GM23338 (cell line): Measurements from ENCODE around the gene LMOD1. TPM values are rescaled to one million over a fixed set of nuclear protein-coding genes. Genes with fewer than 3 reads are reported as not detected.

ENCODE experiments used
- ATAC-seq: fragments of 200-7000 bp; cut with Tn5 transposase; 3 replicates; pipeline ENCODE4 v1.9.1; 2020
- DNase-seq: peaks from one replicate; pipeline ENCODE4 v3.0.0-alpha.2; 2015; ENCODE audit warnings: low spot score
- H2AFZ ChIP-seq: fragments of 200-600 bp; sonication (generic); 2 replicates; pipeline ENCODE4 v1.8.0; 2016; ENCODE audit warnings: antibody characterized with exemption, mild to moderate bottlenecking, moderate library complexity
- H3F3A ChIP-seq: fragments of 200-600 bp; sonication (generic); replicated peaks from 2 replicates; pipeline ENCODE4 v1.8.0; 2017; ENCODE audit warnings: antibody characterized with exemption, mixed run types, low read depth
- H3K27ac ChIP-seq: fragments of 200-600 bp; sonication (generic); 2 replicates; pipeline ENCODE4 v1.6.1; 2016; ENCODE audit warnings: low read depth
- H3K27me3 ChIP-seq: fragments of 200-600 bp; sonication (generic); 2 replicates; pipeline ENCODE4 v1.8.0; 2016; ENCODE audit warnings: mild to moderate bottlenecking, mixed run types, moderate library complexity; ENCODE audit not compliant: insufficient read depth
- H3K36me3 ChIP-seq: fragments of 200-600 bp; sonication (generic); 2 replicates; pipeline ENCODE4 v1.8.0; 2016; ENCODE audit warnings: mild to moderate bottlenecking; ENCODE audit not compliant: insufficient read depth
- H3K4me1 ChIP-seq: fragments of 200-600 bp; sonication (generic); 2 replicates; pipeline ENCODE4 v1.8.0; 2016; ENCODE audit warnings: mild to moderate bottlenecking, moderate library complexity; ENCODE audit not compliant: insufficient read depth
- H3K4me2 ChIP-seq: fragments of 200-600 bp; sonication (generic); 2 replicates; pipeline ENCODE4 v1.7.1; 2017; ENCODE audit warnings: mixed run types
- H3K4me3 ChIP-seq: fragments of 200-600 bp; sonication (generic); 2 replicates; pipeline ENCODE4 v1.6.1; 2016; ENCODE audit warnings: mixed run types
- H3K79me2 ChIP-seq: fragments of 200-600 bp; sonication (generic); replicated peaks from 2 replicates; pipeline ENCODE4 v1.8.0; 2017; ENCODE audit warnings: mild to moderate bottlenecking; ENCODE audit not compliant: insufficient read depth
- H3K9me2 ChIP-seq: fragments of 200-600 bp; sonication (generic); 2 replicates; pipeline ENCODE4 v1.8.0; 2017; ENCODE audit not compliant: insufficient read depth
- H4K20me1 ChIP-seq: fragments of 200-600 bp; sonication (generic); replicated peaks from 2 replicates; pipeline ENCODE4 v1.8.0; 2017; ENCODE audit warnings: mild to moderate bottlenecking; ENCODE audit not compliant: insufficient read depth
- H3K27ac Mint-ChIP-seq: 2 replicates; pipeline ENCODE4 v1.8.0; 2020; ENCODE audit warnings: inconsistent platforms, mild to moderate bottlenecking, moderate library complexity, mixed read lengths
- H3K27me3 Mint-ChIP-seq: 3 replicates; pipeline ENCODE4 v1.8.0; 2022; ENCODE audit warnings: low read depth, mild to moderate bottlenecking, moderate library complexity, mixed read lengths, inconsistent platforms; ENCODE audit not compliant: insufficient read depth, poor library complexity
- H3K36me3 Mint-ChIP-seq: 3 replicates; pipeline ENCODE4 v1.8.0; 2021; ENCODE audit warnings: low read depth, mild to moderate bottlenecking, inconsistent platforms, moderate library complexity, mixed read lengths
- H3K4me1 Mint-ChIP-seq: 3 replicates; pipeline ENCODE4 v1.8.0; 2020; ENCODE audit warnings: mild to moderate bottlenecking, inconsistent platforms, mixed read lengths
- H3K4me3 Mint-ChIP-seq: 3 replicates; pipeline ENCODE4 v1.8.0; 2021; ENCODE audit warnings: moderate library complexity, mild to moderate bottlenecking, inconsistent platforms, mixed read lengths
- H3K9me3 Mint-ChIP-seq: 3 replicates; pipeline ENCODE4 v1.8.0; 2020; ENCODE audit warnings: moderate library complexity, mild to moderate bottlenecking, inconsistent platforms, mixed read lengths
- NANOG ChIP-seq: IDR thresholded peaks from 2 replicates; pipeline ENCODE4 v1.6.1; 2016; ENCODE audit warnings: antibody characterized with exemption, borderline replicate concordance
- POLR2AphosphoS5 ChIP-seq: IDR thresholded peaks from 2 replicates; pipeline ENCODE4 v1.6.1; 2016; ENCODE audit warnings: antibody characterized with exemption, low read depth
- ZNF114 ChIP-seq: fragments of 250-450 bp; sonication (Bioruptor Pico); IDR thresholded peaks from 2 replicates; pipeline ENCODE4 v1.5.0; 2020; ENCODE audit warnings: mild to moderate bottlenecking, moderate library complexity
- ZNF331 ChIP-seq: fragments of 250-450 bp; sonication (Bioruptor Pico); IDR thresholded peaks from 2 replicates; pipeline ENCODE4 v1.5.0; 2020; ENCODE audit warnings: low read depth, mild to moderate bottlenecking, moderate library complexity
- polyA plus RNA-seq: library from polyadenylated mRNA; unstranded; fragments of >200 nt; fragmentation: Nextera tagmentation; extraction: Ambion mirVana; gene quantifications from 2 replicates; pipeline ENCODE4 v1.2.1, GENCODE V29; 2016
- total RNA-seq: library from RNA; depleted of rRNA; stranded (reverse); fragments of >200 nt; shearing (Covaris generic); gene quantifications from 2 replicates; pipeline ENCODE4 v1.2.3, GENCODE V29; 2014
- TF ChIP-seq, protein P1 (sequence below): IDR thresholded peaks from one replicate; pipeline ENCODE4 v1.6.1; 2018; ENCODE audit warnings: antibody characterized with exemption; ENCODE audit not compliant: unreplicated experiment
- TF ChIP-seq, protein P2 (sequence below), 2 experiments: fragments of 200-600 bp in 1 of 2; sonication (generic) in 1 of 2; conservative IDR thresholded peaks; 2 replicates each; pipeline versions ENCODE4 v1.5.1 to v1.6.1; 2016 to 2017; ENCODE audit warnings: antibody characterized with exemption in 2 of 2, low read depth in 2 of 2, mild to moderate bottlenecking in 2 of 2, moderate library complexity in 1 of 2
- TF ChIP-seq, protein P3 (sequence below): fragments of 250-450 bp; sonication (Bioruptor Pico); IDR thresholded peaks from 2 replicates; pipeline ENCODE4 v1.5.0; 2020; ENCODE audit warnings: mild to moderate bottlenecking, moderate library complexity

LMOD1 gene
- total and polyA plus RNA-seq, 2 experiments from 2014 or later = 0.74 to 1.7 TPM

DNA sequence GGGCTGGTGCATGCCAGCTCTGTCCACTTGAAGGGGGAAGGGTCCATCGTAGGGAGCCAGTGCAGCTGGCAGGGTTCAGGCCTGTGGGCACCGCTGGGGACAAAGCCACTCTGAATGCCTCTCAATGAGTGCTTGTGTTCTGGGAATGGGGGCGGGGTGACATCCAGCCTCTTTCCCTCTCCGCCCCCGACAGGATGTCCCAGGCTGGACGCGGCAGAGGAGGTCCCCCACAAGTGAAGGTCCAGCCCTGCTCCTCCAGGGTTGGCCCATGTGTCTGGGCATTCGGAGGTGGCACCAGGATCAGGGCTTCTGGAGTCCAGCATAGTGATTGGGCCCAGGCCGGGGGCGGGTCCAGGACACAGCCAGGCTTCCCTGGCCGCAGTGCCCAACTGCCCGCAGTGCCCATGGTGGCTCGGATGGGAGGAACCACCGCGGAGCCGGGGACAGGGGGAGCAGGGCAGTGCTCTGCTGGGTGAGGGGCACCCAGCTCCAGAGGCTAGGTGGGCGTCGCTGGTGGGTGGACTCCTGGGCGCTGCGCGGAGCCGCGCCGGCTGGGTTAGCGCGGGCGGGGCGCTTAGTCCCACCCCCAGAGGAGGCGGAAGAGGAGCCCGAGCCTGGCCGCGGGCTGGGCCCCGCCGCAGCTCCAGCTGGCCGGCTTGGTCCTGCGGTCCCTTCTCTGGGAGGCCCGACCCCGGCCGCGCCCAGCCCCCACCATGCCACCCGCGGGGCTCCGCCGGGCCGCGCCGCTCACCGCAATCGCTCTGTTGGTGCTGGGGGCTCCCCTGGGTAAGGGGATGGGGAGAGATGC is 57.9 kb downstream of the LMOD1 start, which contains the start of gene SHISA4:
TSS of gene SHISA4 (plus strand) at position 617 of the 808 bp plus-strand sequence. CDS start at position 714, 97 bp downstream.
- no peaks in the 10 kb centered on the region for H3K9me2 ChIP-seq
- H3K4me1 ChIP-seq = no peaks in the 10 kb centered on the region; the same call in 1 of the 2 replicates
- peaks cover 16% of the 10 kb centered on the region for H3K27me3 Mint-ChIP-seq
- peak within 1 kb of the TSS; percentile 99 for H2AFZ ChIP-seq
- DNase-seq = peak; percentile 60
- H3K36me3 ChIP-seq = no peaks in the 10 kb centered on the region
- H3K4me3 ChIP-seq = peak within 1 kb of the TSS; percentile 89
- H3K4me2 ChIP-seq = peak within 1 kb of the TSS; percentile 99
- peaks cover 17% of the 10 kb centered on the region for H3K4me1 Mint-ChIP-seq
- ATAC-seq = peak; percentile 70
- no peaks in the 10 kb centered on the region; the same call in 2 of the 3 replicates for H3K9me3 Mint-ChIP-seq
- no peak within 1 kb of the TSS for H3K27ac Mint-ChIP-seq
- H3F3A ChIP-seq = 0 out of 2 replicates have a peak, but pooled peaks cover 4% of the 10 kb centered on the region
- no peaks in the 10 kb centered on the region for H3K36me3 Mint-ChIP-seq
- no peaks in the 10 kb centered on the region for H4K20me1 ChIP-seq
- peaks cover 26% of the 10 kb centered on the region for H3K27me3 ChIP-seq
- TF ChIP-seq, protein P1, sequence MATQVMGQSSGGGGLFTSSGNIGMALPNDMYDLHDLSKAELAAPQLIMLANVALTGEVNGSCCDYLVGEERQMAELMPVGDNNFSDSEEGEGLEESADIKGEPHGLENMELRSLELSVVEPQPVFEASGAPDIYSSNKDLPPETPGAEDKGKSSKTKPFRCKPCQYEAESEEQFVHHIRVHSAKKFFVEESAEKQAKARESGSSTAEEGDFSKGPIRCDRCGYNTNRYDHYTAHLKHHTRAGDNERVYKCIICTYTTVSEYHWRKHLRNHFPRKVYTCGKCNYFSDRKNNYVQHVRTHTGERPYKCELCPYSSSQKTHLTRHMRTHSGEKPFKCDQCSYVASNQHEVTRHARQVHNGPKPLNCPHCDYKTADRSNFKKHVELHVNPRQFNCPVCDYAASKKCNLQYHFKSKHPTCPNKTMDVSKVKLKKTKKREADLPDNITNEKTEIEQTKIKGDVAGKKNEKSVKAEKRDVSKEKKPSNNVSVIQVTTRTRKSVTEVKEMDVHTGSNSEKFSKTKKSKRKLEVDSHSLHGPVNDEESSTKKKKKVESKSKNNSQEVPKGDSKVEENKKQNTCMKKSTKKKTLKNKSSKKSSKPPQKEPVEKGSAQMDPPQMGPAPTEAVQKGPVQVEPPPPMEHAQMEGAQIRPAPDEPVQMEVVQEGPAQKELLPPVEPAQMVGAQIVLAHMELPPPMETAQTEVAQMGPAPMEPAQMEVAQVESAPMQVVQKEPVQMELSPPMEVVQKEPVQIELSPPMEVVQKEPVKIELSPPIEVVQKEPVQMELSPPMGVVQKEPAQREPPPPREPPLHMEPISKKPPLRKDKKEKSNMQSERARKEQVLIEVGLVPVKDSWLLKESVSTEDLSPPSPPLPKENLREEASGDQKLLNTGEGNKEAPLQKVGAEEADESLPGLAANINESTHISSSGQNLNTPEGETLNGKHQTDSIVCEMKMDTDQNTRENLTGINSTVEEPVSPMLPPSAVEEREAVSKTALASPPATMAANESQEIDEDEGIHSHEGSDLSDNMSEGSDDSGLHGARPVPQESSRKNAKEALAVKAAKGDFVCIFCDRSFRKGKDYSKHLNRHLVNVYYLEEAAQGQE = no peak
- TF ChIP-seq POLR2AphosphoS5 = peak; percentile 46
- H3K79me2 ChIP-seq = no peaks in the 10 kb centered on the region
- H3K4me3 Mint-ChIP-seq = peak within 1 kb of the TSS; percentile 76
- no peak within 1 kb of the TSS for H3K27ac ChIP-seq

DNA sequence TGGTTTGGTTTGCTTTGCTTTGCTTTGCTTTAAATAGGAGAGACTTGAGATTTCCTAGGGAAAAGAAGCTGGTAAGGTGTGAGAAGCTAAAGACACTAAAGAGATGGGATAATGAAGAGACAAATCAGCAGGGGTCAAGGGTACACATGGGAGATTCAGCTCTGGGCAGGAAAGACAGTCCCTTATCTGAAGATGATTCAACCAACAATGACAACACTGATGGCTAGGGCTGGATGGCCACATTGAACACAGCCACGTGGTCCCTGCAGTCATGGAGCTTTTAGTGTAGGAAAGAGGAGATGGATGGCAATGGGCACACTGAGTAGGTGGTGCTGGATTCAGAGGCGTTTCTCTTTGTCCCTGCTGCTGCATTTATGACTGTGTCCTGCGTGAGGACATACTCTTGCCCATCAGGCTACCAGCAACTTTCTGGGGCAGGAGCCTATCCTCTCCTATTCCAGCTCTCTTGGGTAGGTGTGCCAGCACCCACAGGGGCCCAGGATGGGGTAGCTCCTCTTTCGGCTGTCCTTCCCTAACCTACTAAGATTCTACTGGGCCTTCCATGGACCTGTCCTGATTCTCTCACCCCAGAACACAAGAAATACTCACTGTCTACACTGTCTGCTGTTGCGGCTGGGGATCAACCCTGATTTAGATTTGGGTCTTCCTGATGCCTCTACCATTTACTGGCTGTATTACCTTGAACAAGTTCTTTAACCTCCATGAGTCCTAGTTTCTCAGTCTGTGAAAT is 59.1 kb downstream of the LMOD1 start:
- H3K79me2 ChIP-seq = no peaks in the 10 kb centered on the region
- peaks cover 16% of the 10 kb centered on the region for H3K27me3 Mint-ChIP-seq
- H3K27ac ChIP-seq = no peak overlapping the region
- H3K27me3 ChIP-seq = peaks cover 26% of the 10 kb centered on the region
- H3K27ac Mint-ChIP-seq = no peak overlapping the region
- DNase-seq = no peak
- 0 out of 2 replicates have a peak, but pooled peaks cover 4% of the 10 kb centered on the region for H3F3A ChIP-seq
- no peaks in the 10 kb centered on the region for H4K20me1 ChIP-seq
- H3K36me3 ChIP-seq = no peaks in the 10 kb centered on the region
- H3K4me1 Mint-ChIP-seq = peaks cover 20% of the 10 kb centered on the region
- no peaks in the 10 kb centered on the region; the same call in 2 of the 3 replicates for H3K9me3 Mint-ChIP-seq
- ATAC-seq = no peak
- no peaks in the 10 kb centered on the region for H3K36me3 Mint-ChIP-seq
- H3K4me3 Mint-ChIP-seq = peak overlapping the region; percentile 71; the same call in 1 of the 3 replicates
- no peaks in the 10 kb centered on the region; the same call in 1 of the 2 replicates for H3K4me1 ChIP-seq
- no peaks in the 10 kb centered on the region for H3K9me2 ChIP-seq
- H3K4me2 ChIP-seq = no peak overlapping the region
- H3K4me3 ChIP-seq = no peak overlapping the region
- no peak overlapping the region for H2AFZ ChIP-seq
- TF ChIP-seq ZNF331 (CRISPR knock-in tag) (no peak), ZNF114 (CRISPR knock-in tag) (no peak), NANOG (no peak), POLR2AphosphoS5 (no peak)
- TF ChIP-seq, protein P2, sequence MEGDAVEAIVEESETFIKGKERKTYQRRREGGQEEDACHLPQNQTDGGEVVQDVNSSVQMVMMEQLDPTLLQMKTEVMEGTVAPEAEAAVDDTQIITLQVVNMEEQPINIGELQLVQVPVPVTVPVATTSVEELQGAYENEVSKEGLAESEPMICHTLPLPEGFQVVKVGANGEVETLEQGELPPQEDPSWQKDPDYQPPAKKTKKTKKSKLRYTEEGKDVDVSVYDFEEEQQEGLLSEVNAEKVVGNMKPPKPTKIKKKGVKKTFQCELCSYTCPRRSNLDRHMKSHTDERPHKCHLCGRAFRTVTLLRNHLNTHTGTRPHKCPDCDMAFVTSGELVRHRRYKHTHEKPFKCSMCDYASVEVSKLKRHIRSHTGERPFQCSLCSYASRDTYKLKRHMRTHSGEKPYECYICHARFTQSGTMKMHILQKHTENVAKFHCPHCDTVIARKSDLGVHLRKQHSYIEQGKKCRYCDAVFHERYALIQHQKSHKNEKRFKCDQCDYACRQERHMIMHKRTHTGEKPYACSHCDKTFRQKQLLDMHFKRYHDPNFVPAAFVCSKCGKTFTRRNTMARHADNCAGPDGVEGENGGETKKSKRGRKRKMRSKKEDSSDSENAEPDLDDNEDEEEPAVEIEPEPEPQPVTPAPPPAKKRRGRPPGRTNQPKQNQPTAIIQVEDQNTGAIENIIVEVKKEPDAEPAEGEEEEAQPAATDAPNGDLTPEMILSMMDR (conservative IDR thresholded peaks at IDR 0.05; ENCODE audit: low read depth in 2 of 2) = no peak
- TF ChIP-seq, protein P3, sequence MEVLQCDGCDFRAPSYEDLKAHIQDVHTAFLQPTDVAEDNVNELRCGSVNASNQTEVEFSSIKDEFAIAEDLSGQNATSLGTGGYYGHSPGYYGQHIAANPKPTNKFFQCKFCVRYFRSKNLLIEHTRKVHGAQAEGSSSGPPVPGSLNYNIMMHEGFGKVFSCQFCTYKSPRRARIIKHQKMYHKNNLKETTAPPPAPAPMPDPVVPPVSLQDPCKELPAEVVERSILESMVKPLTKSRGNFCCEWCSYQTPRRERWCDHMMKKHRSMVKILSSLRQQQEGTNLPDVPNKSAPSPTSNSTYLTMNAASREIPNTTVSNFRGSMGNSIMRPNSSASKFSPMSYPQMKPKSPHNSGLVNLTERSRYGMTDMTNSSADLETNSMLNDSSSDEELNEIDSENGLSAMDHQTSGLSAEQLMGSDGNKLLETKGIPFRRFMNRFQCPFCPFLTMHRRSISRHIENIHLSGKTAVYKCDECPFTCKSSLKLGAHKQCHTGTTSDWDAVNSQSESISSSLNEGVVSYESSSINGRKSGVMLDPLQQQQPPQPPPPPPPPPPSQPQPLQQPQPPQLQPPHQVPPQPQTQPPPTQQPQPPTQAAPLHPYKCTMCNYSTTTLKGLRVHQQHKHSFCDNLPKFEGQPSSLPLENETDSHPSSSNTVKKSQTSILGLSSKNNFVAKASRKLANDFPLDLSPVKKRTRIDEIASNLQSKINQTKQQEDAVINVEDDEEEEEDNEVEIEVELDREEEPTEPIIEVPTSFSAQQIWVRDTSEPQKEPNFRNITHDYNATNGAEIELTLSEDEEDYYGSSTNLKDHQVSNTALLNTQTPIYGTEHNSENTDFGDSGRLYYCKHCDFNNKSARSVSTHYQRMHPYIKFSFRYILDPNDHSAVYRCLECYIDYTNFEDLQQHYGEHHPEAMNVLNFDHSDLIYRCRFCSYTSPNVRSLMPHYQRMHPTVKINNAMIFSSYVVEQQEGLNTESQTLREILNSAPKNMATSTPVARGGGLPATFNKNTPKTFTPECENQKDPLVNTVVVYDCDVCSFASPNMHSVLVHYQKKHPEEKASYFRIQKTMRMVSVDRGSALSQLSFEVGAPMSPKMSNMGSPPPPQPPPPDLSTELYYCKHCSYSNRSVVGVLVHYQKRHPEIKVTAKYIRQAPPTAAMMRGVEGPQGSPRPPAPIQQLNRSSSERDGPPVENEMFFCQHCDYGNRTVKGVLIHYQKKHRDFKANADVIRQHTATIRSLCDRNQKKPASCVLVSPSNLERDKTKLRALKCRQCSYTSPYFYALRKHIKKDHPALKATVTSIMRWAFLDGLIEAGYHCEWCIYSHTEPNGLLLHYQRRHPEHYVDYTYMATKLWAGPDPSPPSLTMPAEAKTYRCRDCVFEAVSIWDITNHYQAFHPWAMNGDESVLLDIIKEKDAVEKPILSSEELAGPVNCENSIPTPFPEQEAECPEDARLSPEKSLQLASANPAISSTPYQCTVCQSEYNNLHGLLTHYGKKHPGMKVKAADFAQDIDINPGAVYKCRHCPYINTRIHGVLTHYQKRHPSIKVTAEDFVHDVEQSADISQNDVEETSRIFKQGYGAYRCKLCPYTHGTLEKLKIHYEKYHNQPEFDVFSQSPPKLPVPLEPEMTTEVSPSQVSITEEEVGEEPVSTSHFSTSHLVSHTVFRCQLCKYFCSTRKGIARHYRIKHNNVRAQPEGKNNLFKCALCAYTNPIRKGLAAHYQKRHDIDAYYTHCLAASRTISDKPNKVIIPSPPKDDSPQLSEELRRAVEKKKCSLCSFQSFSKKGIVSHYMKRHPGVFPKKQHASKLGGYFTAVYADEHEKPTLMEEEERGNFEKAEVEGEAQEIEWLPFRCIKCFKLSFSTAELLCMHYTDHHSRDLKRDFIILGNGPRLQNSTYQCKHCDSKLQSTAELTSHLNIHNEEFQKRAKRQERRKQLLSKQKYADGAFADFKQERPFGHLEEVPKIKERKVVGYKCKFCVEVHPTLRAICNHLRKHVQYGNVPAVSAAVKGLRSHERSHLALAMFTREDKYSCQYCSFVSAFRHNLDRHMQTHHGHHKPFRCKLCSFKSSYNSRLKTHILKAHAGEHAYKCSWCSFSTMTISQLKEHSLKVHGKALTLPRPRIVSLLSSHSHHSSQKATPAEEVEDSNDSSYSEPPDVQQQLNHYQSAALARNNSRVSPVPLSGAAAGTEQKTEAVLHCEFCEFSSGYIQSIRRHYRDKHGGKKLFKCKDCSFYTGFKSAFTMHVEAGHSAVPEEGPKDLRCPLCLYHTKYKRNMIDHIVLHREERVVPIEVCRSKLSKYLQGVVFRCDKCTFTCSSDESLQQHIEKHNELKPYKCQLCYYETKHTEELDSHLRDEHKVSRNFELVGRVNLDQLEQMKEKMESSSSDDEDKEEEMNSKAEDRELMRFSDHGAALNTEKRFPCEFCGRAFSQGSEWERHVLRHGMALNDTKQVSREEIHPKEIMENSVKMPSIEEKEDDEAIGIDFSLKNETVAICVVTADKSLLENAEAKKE = no peak
